GM21619 (cell line): Measurements from ENCODE around the gene FMN1.
"Not testable (repeated sequence)": the region's sequence is repeated elsewhere in the genome, so short reads cannot be mapped to it uniquely, and the experiment has no call there.

Source experiments
- ATAC-seq: cut with Tn5 transposase; IDR thresholded peaks from one replicate; pipeline ENCODE4 v1.9.1; 2021; ENCODE audit not compliant: unreplicated experiment

Gene FMN1

GRCh38 chr15:32983679-32984078, 210.8 kb downstream of the FMN1 start:
- no peak for ATAC-seq

DNA sequence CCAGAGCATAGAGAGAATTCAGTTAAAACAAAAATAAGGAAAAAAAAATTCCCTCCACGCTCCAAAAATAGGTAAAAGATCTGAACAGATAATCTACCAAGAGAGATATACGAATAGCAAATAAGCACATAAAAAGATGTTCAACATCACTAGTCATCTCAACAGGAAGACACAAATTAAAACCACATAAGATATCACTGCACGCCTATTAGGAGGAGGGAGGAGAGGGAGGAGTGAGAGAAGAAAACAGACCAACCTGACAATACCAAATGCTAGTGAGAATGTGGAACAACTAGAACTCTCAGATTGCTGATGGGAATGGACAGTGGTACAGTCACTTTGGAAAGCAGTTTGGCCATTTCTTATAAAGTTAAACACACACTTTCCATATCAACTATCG, 212.5 kb downstream of the FMN1 start:
- ATAC-seq: no peak

GRCh38 chr15:32981536-32981935, 213.0 kb downstream of the FMN1 start:
- no peak for ATAC-seq

- no peak for ATAC-seq
Measured at GRCh38 chr15:32979710-32980109, 214.8 kb downstream of the FMN1 start.

GRCh38 chr15:32977506-32977905, 217.0 kb downstream of the FMN1 start:
- no peak for ATAC-seq

- no peak for ATAC-seq
Measured at GRCh38 chr15:32974691-32975090, 219.8 kb downstream of the FMN1 start.

DNA sequence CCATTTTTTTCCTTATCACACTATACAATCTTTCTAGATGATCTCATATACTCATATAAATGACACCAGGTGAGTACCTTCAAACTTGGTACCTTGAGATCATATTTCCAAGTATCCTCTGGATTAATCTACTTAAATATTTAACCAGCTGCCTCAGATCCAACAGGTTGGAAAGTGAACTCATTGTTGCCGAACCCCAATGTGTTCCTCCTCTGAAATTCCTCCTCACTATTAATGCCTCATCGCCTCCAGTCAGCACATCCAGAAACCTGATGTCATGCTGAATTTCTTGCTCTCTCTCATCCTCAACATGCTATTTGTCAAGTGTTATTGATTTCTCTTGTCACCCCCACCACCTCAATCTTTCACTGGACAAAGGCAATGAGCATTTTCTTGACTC, 221.8 kb downstream of the FMN1 start:
- ATAC-seq: no peak

GRCh38 chr15:32970847-32971246, 223.7 kb downstream of the FMN1 start:
- ATAC-seq: no peak

DNA sequence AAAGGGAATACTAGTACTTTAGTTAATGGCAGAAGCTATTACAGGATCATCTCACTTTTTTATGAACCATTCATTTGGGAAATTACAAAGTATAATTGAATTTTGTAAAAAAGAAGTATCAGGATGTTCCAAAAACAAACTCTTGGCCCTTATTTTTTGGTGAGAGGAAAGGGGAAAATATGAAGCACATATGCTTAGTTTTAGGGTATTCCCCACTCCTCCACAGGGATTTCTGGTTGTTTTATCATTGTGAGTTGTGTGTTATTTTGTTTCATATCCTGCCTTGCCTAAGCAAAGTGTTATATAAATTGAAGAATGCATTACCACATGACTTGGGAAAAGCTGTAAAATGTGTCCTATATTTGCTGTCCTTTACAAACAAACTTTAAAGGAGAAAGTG, 227.0 kb downstream of the FMN1 start:
- ATAC-seq: no peak

- no peak for ATAC-seq
Measured at GRCh38 chr15:32966512-32966911, 228.0 kb downstream of the FMN1 start.

DNA sequence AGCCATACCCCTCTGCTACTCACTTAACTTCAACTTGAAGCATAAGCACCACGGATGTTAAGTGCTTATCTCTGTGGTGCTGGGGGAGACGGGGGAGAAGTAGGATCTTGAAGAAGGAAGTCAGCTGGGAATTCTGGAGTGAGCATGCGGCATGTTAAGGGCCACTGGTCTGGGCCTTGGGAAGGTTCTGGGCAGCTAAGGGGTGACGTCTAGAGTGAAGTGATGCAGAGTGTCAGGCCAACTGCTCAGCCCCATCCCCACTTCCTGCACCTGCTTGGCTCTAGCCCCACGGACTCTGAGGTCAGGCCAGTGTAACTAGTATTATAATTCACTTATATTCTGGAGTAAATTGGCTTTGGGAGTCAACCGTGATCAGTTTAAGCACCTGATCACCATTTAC, 228.6 kb downstream of the FMN1 start:
- no peak for ATAC-seq

GRCh38 chr15:32959077-32959476, 235.4 kb downstream of the FMN1 start:
- no peak for ATAC-seq

GRCh38 chr15:32957219-32957618, 237.3 kb downstream of the FMN1 start:
- no peak for ATAC-seq

- ATAC-seq: no peak
Measured at GRCh38 chr15:32956711-32957110, 237.8 kb downstream of the FMN1 start.

- no peak for ATAC-seq
Measured at GRCh38 chr15:32956006-32956405, 238.5 kb downstream of the FMN1 start.

DNA sequence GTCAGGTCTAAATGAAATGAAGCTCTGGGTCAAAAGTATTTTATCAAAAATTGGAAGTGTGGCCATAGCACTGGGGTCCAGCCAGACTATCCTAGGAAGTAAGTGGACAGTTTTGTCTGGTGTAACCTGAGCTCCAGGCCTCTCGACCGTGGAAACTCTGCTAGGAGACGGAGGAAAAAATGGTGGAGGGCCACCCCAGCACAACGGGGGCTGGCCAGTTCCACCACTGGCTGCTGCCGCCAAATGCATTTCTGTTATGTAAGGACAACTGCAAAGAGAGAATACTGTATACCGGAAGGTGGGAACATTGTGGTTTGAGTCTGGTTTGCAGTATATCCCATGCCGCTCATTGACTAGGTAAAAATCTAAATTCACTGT, 241.0 kb downstream of the FMN1 start:
- ATAC-seq: no peak

- ATAC-seq: no peak
Measured at GRCh38 chr15:32952901-32953532, 241.5 kb downstream of the FMN1 start.

DNA sequence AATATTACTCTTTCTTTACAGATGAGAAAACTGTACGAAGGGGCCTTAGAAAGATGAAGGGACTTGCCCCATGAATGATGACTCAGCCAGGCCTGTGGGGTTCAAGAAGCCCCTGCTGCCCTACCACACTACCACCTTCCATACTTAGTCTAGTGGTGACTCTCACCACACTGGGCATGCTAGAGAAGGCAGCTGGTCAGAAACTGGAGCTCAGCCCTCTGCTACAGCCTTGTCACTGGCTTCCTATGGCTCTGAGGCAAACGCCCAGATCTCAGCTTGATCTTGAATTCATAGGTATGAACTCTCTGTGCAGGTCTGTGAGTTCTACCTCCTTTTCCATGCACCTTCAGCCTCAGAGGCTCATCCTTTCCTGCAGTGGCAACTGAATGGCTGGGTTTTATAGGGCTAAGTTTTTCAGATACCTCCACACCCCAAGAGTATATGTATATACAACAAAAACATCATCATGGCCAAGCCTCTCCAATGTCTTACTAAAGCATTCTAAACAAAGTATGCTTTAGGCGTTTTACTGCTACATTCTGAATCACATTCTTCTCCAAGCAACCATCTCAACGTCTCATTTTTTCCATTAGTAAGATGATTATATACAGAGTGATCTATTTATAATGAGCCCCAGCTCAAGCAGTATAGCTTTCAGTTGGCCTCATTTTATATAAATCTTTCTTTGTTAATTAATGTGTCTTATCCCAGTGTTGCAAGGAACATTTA, 242.6 kb downstream of the FMN1 start:
- no peak for ATAC-seq

DNA sequence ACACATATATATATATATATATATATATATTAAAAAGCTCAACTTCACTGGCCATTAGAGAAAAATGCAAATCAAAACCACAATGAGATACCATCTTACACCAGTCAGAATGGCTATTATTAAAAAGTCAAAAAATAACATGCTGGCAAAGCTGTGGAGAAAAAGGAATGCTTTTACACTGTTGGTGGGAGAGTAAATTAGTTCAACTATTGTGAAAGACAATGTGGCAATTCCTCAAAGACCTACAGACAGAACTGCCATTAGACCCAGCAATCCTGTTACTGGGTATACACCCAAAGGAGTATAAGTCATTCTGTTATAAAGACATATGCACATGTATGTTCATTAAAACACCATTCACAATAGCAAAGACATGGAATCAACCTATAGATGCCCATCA, 244.5 kb downstream of the FMN1 start:
- not testable (repeated sequence) for ATAC-seq

DNA sequence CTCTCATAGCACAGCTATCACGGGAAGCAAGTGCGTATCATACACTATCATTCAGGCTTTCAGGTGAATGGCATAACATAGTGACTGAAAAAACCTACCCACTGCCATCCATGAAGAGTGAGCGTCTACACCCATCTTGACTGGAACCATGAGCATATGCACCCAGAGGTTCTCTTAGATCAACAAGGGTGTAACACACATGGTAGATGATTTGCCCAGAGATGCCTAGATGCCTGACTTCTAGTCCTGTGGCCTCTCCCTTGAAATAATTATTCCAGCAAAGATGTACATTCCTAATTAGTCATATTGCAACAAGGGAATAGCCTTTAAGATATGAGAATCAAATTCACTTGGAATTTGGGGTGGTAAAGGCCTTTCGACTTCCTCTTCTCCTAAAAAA, 248.3 kb downstream of the FMN1 start:
- ATAC-seq: no peak

DNA sequence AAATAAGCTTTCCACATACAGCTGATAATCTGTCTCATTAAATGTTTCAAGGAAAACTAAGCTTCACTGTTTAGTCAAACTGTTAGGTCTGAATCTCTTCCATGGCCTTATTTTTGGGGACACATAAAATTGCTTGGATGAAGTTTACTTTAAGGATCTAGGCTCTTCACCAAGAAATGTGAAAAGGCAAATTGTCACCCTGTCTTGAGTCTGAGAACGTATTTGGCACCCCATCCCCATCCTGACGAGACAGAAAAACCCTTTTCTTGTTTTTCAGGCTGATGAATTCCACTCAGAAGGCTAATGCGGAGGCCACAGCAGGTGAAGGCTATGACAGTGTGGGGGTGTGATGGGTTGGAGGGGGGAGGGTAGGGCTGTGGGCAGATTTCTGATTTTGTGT, 250.1 kb downstream of the FMN1 start:
- no peak for ATAC-seq

GRCh38 chr15:32943711-32944110, 250.8 kb downstream of the FMN1 start:
- ATAC-seq: no peak

GRCh38 chr15:32942401-32942841, 252.1 kb downstream of the FMN1 start:
- no peak for ATAC-seq
